GM23338 (cell line): ENCODE measurements around the gene NUMB. TPM values are rescaled to one million over a fixed set of nuclear protein-coding genes. Genes with fewer than 3 reads are reported as not detected.

Source experiments
- ATAC-seq: fragments of 200-7000 bp; cut with Tn5 transposase; 3 replicates; pipeline ENCODE4 v1.9.1; 2020
- DNase-seq: peaks from one replicate; pipeline ENCODE4 v3.0.0-alpha.2; 2015; ENCODE audit warnings: low spot score
- H2AFZ ChIP-seq: fragments of 200-600 bp; sonication (generic); 2 replicates; pipeline ENCODE4 v1.8.0; 2016; ENCODE audit warnings: antibody characterized with exemption, mild to moderate bottlenecking, moderate library complexity
- H3F3A ChIP-seq: fragments of 200-600 bp; sonication (generic); replicated peaks from 2 replicates; pipeline ENCODE4 v1.8.0; 2017; ENCODE audit warnings: antibody characterized with exemption, mixed run types, low read depth
- H3K27ac ChIP-seq: fragments of 200-600 bp; sonication (generic); 2 replicates; pipeline ENCODE4 v1.6.1; 2016; ENCODE audit warnings: low read depth
- H3K27me3 ChIP-seq: fragments of 200-600 bp; sonication (generic); 2 replicates; pipeline ENCODE4 v1.8.0; 2016; ENCODE audit warnings: mild to moderate bottlenecking, mixed run types, moderate library complexity; ENCODE audit not compliant: insufficient read depth
- H3K36me3 ChIP-seq: fragments of 200-600 bp; sonication (generic); 2 replicates; pipeline ENCODE4 v1.8.0; 2016; ENCODE audit warnings: mild to moderate bottlenecking; ENCODE audit not compliant: insufficient read depth
- H3K4me1 ChIP-seq: fragments of 200-600 bp; sonication (generic); 2 replicates; pipeline ENCODE4 v1.8.0; 2016; ENCODE audit warnings: mild to moderate bottlenecking, moderate library complexity; ENCODE audit not compliant: insufficient read depth
- H3K4me2 ChIP-seq: fragments of 200-600 bp; sonication (generic); 2 replicates; pipeline ENCODE4 v1.7.1; 2017; ENCODE audit warnings: mixed run types
- H3K4me3 ChIP-seq: fragments of 200-600 bp; sonication (generic); 2 replicates; pipeline ENCODE4 v1.6.1; 2016; ENCODE audit warnings: mixed run types
- H3K79me2 ChIP-seq: fragments of 200-600 bp; sonication (generic); replicated peaks from 2 replicates; pipeline ENCODE4 v1.8.0; 2017; ENCODE audit warnings: mild to moderate bottlenecking; ENCODE audit not compliant: insufficient read depth
- H3K9me2 ChIP-seq: fragments of 200-600 bp; sonication (generic); 2 replicates; pipeline ENCODE4 v1.8.0; 2017; ENCODE audit not compliant: insufficient read depth
- H4K20me1 ChIP-seq: fragments of 200-600 bp; sonication (generic); replicated peaks from 2 replicates; pipeline ENCODE4 v1.8.0; 2017; ENCODE audit warnings: mild to moderate bottlenecking; ENCODE audit not compliant: insufficient read depth
- H3K27ac Mint-ChIP-seq: 2 replicates; pipeline ENCODE4 v1.8.0; 2020; ENCODE audit warnings: inconsistent platforms, mild to moderate bottlenecking, moderate library complexity, mixed read lengths
- H3K27me3 Mint-ChIP-seq: 3 replicates; pipeline ENCODE4 v1.8.0; 2022; ENCODE audit warnings: low read depth, mild to moderate bottlenecking, moderate library complexity, mixed read lengths, inconsistent platforms; ENCODE audit not compliant: insufficient read depth, poor library complexity
- H3K36me3 Mint-ChIP-seq: 3 replicates; pipeline ENCODE4 v1.8.0; 2021; ENCODE audit warnings: low read depth, mild to moderate bottlenecking, inconsistent platforms, moderate library complexity, mixed read lengths
- H3K4me1 Mint-ChIP-seq: 3 replicates; pipeline ENCODE4 v1.8.0; 2020; ENCODE audit warnings: mild to moderate bottlenecking, inconsistent platforms, mixed read lengths
- H3K4me3 Mint-ChIP-seq: 3 replicates; pipeline ENCODE4 v1.8.0; 2021; ENCODE audit warnings: moderate library complexity, mild to moderate bottlenecking, inconsistent platforms, mixed read lengths
- H3K9me3 Mint-ChIP-seq: 3 replicates; pipeline ENCODE4 v1.8.0; 2020; ENCODE audit warnings: moderate library complexity, mild to moderate bottlenecking, inconsistent platforms, mixed read lengths
- CREB1 ChIP-seq: fragments of 250-450 bp; sonication (Bioruptor Pico); IDR thresholded peaks from 2 replicates; pipeline ENCODE4 v1.5.0; 2020; ENCODE audit warnings: low read depth, mild to moderate bottlenecking, moderate library complexity
- EZH2 ChIP-seq: fragments of 200-600 bp; sonication (generic); IDR thresholded peaks from one replicate; pipeline ENCODE4 v1.8.0; 2017; ENCODE audit warnings: antibody characterized with exemption, mild to moderate bottlenecking, low read depth; ENCODE audit not compliant: unreplicated experiment
- EZH2phosphoT487 ChIP-seq: fragments of 200-600 bp; sonication (generic); IDR thresholded peaks from one replicate; pipeline ENCODE4 v1.8.1; 2018; ENCODE audit warnings: antibody characterized with exemption; ENCODE audit not compliant: unreplicated experiment
- NANOG ChIP-seq: IDR thresholded peaks from 2 replicates; pipeline ENCODE4 v1.6.1; 2016; ENCODE audit warnings: antibody characterized with exemption, borderline replicate concordance
- POLR2AphosphoS5 ChIP-seq: IDR thresholded peaks from 2 replicates; pipeline ENCODE4 v1.6.1; 2016; ENCODE audit warnings: antibody characterized with exemption, low read depth
- ZNF114 ChIP-seq: fragments of 250-450 bp; sonication (Bioruptor Pico); IDR thresholded peaks from 2 replicates; pipeline ENCODE4 v1.5.0; 2020; ENCODE audit warnings: mild to moderate bottlenecking, moderate library complexity
- polyA plus RNA-seq: library from polyadenylated mRNA; unstranded; fragments of >200 nt; fragmentation: Nextera tagmentation; extraction: Ambion mirVana; gene quantifications from 2 replicates; pipeline ENCODE4 v1.2.1, GENCODE V29; 2016
- total RNA-seq: library from RNA; depleted of rRNA; stranded (reverse); fragments of >200 nt; shearing (Covaris generic); gene quantifications from 2 replicates; pipeline ENCODE4 v1.2.3, GENCODE V29; 2014
- TF ChIP-seq, protein P1 (sequence below): IDR thresholded peaks from one replicate; pipeline ENCODE4 v1.6.1; 2018; ENCODE audit warnings: antibody characterized with exemption; ENCODE audit not compliant: unreplicated experiment
- TF ChIP-seq, protein P2 (sequence below): IDR thresholded peaks from 2 replicates; pipeline ENCODE4 v1.6.1; 2016; ENCODE audit warnings: antibody characterized with exemption
- TF ChIP-seq, protein P3 (sequence below): fragments of 250-450 bp; sonication (Bioruptor Pico); IDR thresholded peaks from 2 replicates; pipeline ENCODE4 v1.5.0; 2020; ENCODE audit warnings: mild to moderate bottlenecking, moderate library complexity
- TF ChIP-seq, protein P4 (sequence below), 2 experiments: fragments of 200-600 bp in 1 of 2; sonication (generic) in 1 of 2; conservative IDR thresholded peaks; 2 replicates each; pipeline versions ENCODE4 v1.5.1 to v1.6.1; 2016 to 2017; ENCODE audit warnings: antibody characterized with exemption in 2 of 2, low read depth in 2 of 2, mild to moderate bottlenecking in 2 of 2, moderate library complexity in 1 of 2

NUMB gene
- total and polyA plus RNA-seq, 2 experiments from 2014 or later: 32.1 to 36.7 TPM

DNA sequence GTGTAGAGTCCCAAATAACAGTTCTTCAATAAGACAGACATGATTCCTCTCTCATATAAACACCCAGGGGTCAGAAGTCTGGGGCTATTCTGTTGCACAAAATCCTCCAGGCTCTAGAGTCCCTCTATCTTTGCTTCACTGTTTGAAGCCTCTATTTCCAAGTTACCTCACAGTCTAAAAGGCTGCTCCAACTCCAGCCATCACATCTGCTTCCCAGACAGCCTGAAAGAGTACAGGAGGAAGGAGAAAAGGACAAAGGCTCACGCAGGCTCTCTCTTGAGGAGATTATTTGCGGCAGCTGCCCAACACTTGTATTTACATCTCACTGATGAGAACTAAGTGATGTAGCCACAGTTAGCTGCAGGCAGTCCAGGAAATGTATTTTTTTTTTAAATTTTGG, 214.6 kb downstream of the NUMB start (continued):
- TF ChIP-seq, protein P1, sequence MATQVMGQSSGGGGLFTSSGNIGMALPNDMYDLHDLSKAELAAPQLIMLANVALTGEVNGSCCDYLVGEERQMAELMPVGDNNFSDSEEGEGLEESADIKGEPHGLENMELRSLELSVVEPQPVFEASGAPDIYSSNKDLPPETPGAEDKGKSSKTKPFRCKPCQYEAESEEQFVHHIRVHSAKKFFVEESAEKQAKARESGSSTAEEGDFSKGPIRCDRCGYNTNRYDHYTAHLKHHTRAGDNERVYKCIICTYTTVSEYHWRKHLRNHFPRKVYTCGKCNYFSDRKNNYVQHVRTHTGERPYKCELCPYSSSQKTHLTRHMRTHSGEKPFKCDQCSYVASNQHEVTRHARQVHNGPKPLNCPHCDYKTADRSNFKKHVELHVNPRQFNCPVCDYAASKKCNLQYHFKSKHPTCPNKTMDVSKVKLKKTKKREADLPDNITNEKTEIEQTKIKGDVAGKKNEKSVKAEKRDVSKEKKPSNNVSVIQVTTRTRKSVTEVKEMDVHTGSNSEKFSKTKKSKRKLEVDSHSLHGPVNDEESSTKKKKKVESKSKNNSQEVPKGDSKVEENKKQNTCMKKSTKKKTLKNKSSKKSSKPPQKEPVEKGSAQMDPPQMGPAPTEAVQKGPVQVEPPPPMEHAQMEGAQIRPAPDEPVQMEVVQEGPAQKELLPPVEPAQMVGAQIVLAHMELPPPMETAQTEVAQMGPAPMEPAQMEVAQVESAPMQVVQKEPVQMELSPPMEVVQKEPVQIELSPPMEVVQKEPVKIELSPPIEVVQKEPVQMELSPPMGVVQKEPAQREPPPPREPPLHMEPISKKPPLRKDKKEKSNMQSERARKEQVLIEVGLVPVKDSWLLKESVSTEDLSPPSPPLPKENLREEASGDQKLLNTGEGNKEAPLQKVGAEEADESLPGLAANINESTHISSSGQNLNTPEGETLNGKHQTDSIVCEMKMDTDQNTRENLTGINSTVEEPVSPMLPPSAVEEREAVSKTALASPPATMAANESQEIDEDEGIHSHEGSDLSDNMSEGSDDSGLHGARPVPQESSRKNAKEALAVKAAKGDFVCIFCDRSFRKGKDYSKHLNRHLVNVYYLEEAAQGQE: no peak

DNA sequence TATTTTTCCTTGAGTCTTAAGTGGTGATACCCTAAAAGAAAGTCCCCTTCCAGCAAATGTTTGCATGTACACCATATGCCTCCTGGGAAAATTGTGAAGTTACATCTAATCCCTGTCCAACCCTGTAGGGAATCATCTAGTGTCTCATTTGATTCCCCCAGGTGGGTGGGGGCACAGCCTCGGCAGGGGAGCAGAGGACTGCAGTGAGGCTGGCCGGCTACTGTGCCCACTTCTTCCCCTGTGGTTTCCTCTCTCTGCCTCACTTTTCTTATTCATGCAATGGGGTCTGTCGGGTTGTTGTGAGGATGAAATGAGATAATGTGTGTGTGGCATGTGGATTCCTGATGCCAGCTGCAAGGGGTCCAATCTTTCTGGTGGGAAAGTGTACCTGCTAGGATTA, 215.0 kb downstream of the NUMB start:
- H3K4me1 Mint-ChIP-seq: peaks cover 23% of the 10 kb centered on the region
- peaks cover 15% of the 10 kb centered on the region for H3K36me3 Mint-ChIP-seq
- DNase-seq: no peak
- Histone ChIP-seq H3K4me1 (peaks cover 29% of the 10 kb centered on the region), H3K27me3 (peaks cover 32% of the 10 kb centered on the region), H4K20me1 (peaks cover 3% of the 10 kb centered on the region; the same call in 1 of the 2 replicates), H3K9me2 (no peaks in the 10 kb centered on the region), H3K27ac (no peak overlapping the region), H3F3A (no peaks in the 10 kb centered on the region; the same call in 1 of the 2 replicates), H3K4me3 (no peak overlapping the region), H3K36me3 (no peaks in the 10 kb centered on the region), H3K79me2 (0 out of 2 replicates have a peak, but pooled peaks cover 3% of the 10 kb centered on the region), H2AFZ (no peak overlapping the region), H3K4me2 (no peak overlapping the region)
- no peak overlapping the region for H3K4me3 Mint-ChIP-seq
- no peak for ATAC-seq
- no peak overlapping the region for H3K27ac Mint-ChIP-seq
- H3K9me3 Mint-ChIP-seq: no peaks in the 10 kb centered on the region; the same call in 2 of the 3 replicates
- peaks cover 20% of the 10 kb centered on the region for H3K27me3 Mint-ChIP-seq
- TF ChIP-seq CREB1 (CRISPR knock-in tag) (no peak), POLR2AphosphoS5 (no peak), EZH2 (no peak), EZH2phosphoT487 (no peak), ZNF114 (no peak), NANOG (no peak)
- TF ChIP-seq, protein P2, sequence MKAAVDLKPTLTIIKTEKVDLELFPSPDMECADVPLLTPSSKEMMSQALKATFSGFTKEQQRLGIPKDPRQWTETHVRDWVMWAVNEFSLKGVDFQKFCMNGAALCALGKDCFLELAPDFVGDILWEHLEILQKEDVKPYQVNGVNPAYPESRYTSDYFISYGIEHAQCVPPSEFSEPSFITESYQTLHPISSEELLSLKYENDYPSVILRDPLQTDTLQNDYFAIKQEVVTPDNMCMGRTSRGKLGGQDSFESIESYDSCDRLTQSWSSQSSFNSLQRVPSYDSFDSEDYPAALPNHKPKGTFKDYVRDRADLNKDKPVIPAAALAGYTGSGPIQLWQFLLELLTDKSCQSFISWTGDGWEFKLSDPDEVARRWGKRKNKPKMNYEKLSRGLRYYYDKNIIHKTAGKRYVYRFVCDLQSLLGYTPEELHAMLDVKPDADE: no peak
- TF ChIP-seq, protein P3, sequence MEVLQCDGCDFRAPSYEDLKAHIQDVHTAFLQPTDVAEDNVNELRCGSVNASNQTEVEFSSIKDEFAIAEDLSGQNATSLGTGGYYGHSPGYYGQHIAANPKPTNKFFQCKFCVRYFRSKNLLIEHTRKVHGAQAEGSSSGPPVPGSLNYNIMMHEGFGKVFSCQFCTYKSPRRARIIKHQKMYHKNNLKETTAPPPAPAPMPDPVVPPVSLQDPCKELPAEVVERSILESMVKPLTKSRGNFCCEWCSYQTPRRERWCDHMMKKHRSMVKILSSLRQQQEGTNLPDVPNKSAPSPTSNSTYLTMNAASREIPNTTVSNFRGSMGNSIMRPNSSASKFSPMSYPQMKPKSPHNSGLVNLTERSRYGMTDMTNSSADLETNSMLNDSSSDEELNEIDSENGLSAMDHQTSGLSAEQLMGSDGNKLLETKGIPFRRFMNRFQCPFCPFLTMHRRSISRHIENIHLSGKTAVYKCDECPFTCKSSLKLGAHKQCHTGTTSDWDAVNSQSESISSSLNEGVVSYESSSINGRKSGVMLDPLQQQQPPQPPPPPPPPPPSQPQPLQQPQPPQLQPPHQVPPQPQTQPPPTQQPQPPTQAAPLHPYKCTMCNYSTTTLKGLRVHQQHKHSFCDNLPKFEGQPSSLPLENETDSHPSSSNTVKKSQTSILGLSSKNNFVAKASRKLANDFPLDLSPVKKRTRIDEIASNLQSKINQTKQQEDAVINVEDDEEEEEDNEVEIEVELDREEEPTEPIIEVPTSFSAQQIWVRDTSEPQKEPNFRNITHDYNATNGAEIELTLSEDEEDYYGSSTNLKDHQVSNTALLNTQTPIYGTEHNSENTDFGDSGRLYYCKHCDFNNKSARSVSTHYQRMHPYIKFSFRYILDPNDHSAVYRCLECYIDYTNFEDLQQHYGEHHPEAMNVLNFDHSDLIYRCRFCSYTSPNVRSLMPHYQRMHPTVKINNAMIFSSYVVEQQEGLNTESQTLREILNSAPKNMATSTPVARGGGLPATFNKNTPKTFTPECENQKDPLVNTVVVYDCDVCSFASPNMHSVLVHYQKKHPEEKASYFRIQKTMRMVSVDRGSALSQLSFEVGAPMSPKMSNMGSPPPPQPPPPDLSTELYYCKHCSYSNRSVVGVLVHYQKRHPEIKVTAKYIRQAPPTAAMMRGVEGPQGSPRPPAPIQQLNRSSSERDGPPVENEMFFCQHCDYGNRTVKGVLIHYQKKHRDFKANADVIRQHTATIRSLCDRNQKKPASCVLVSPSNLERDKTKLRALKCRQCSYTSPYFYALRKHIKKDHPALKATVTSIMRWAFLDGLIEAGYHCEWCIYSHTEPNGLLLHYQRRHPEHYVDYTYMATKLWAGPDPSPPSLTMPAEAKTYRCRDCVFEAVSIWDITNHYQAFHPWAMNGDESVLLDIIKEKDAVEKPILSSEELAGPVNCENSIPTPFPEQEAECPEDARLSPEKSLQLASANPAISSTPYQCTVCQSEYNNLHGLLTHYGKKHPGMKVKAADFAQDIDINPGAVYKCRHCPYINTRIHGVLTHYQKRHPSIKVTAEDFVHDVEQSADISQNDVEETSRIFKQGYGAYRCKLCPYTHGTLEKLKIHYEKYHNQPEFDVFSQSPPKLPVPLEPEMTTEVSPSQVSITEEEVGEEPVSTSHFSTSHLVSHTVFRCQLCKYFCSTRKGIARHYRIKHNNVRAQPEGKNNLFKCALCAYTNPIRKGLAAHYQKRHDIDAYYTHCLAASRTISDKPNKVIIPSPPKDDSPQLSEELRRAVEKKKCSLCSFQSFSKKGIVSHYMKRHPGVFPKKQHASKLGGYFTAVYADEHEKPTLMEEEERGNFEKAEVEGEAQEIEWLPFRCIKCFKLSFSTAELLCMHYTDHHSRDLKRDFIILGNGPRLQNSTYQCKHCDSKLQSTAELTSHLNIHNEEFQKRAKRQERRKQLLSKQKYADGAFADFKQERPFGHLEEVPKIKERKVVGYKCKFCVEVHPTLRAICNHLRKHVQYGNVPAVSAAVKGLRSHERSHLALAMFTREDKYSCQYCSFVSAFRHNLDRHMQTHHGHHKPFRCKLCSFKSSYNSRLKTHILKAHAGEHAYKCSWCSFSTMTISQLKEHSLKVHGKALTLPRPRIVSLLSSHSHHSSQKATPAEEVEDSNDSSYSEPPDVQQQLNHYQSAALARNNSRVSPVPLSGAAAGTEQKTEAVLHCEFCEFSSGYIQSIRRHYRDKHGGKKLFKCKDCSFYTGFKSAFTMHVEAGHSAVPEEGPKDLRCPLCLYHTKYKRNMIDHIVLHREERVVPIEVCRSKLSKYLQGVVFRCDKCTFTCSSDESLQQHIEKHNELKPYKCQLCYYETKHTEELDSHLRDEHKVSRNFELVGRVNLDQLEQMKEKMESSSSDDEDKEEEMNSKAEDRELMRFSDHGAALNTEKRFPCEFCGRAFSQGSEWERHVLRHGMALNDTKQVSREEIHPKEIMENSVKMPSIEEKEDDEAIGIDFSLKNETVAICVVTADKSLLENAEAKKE (CRISPR knock-in tag): no peak
- TF ChIP-seq, protein P4, sequence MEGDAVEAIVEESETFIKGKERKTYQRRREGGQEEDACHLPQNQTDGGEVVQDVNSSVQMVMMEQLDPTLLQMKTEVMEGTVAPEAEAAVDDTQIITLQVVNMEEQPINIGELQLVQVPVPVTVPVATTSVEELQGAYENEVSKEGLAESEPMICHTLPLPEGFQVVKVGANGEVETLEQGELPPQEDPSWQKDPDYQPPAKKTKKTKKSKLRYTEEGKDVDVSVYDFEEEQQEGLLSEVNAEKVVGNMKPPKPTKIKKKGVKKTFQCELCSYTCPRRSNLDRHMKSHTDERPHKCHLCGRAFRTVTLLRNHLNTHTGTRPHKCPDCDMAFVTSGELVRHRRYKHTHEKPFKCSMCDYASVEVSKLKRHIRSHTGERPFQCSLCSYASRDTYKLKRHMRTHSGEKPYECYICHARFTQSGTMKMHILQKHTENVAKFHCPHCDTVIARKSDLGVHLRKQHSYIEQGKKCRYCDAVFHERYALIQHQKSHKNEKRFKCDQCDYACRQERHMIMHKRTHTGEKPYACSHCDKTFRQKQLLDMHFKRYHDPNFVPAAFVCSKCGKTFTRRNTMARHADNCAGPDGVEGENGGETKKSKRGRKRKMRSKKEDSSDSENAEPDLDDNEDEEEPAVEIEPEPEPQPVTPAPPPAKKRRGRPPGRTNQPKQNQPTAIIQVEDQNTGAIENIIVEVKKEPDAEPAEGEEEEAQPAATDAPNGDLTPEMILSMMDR (conservative IDR thresholded peaks at IDR 0.05; ENCODE audit: low read depth in 2 of 2): no peak
